ENCODE data around the gene HOXC13. TPM values are rescaled to one million over a fixed set of nuclear protein-coding genes. Genes with fewer than 3 reads are reported as not detected.

The HOXC13 gene
- total RNA-seq, 5 donors from 2014 or later (not counting 1 experiment from before 2014, with no cell fraction given), result 0.12 TPM; not detected in 4

DNA sequence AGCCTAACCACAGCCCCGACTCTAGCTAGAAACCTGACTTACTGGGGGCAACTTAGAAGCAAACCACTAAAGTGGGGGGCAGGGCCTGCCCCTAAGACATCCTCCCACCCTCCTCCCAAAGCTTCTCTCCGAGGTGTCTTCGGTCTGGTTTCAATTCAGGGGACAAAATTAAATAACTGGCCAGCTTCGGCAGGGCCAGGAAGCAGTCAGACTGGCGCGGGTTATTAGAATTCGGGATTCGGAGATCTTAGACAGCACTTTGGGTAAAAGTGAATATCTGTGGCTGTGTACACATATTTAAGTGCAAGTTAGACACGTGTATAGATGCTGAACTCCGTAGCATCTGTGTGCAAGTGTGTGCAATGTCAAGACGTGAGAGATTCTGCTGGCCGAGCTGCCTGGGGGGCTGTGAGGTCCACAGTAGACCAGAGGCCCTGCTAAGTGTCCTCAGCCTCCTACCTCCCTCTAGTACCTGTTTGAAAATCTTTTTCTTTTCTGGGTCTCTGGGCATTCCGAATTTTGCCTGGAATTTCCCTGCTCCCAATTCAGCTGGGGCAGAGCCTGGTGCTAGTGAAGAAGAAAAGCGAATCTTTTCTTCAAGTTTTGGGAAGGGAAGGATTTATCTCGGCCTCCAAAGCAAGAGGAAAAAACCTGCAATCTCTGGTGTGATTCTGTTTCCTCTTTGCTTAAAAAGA lies 42.3 kb downstream of the HOXC13 start:
- H3K27me3 Mint-ChIP-seq, result peaks cover 85 to 92% of the 10 kb centered on the region in 2 donors
- WGBS (ENCODE audit: insufficient coverage), result 39% methylated on average over 6 of the region's 15 CpGs
- ChIA-PET POLR2A (no interaction called here), CTCF (interaction anchor here in 1 of 2 donors (0.6 kb wide), 1 partner anchor 245 kb away, joined by 6 read pairs; no protein-coding TSS in a partner anchor)
- ATAC-seq (replicated peaks in 1 of 4) (no peak), DNase-seq (no peak)
- H3K27ac Mint-ChIP-seq, result peak overlapping the region in 1 of 2 donors; percentile 33
- Histone ChIP-seq H3K4me1 (ENCODE audit: control insufficient read depth in 1 of 2, extremely low read depth in 1 of 2, insufficient read depth in 2 of 2, low read length in 2 of 2) (peaks cover 0 to 40% of the 10 kb centered on the region in 2 experiments), H3K27me3 (replicated peaks in 1 of 2; ENCODE audit: control insufficient read depth in 2 of 2, extremely low read depth in 1 of 2, insufficient read depth in 2 of 2, low read length in 1 of 2) (peaks cover 19 to 97% of the 10 kb centered on the region in 2 experiments), H3K4me3 (ENCODE audit: control insufficient read depth in 1 of 2, extremely low read depth in 1 of 2, low read length in 1 of 2) (no peak overlapping the region), H3K9me3 (no peaks in the 10 kb centered on the region), H3K27ac (ENCODE audit: low read length) (no peak overlapping the region), H3K36me3 (ENCODE audit: control insufficient read depth in 2 of 2, extremely low read depth in 1 of 2, insufficient read depth in 1 of 2, low read length in 1 of 2) (no peaks in the 10 kb centered on the region)
- H3K4me1 Mint-ChIP-seq, result peaks cover 11 to 26% (median 17%) of the 10 kb centered on the region in 3 donors
- H3K9me3 Mint-ChIP-seq, result no peaks in the 10 kb centered on the region
- no peaks in the 10 kb centered on the region for H3K36me3 Mint-ChIP-seq
- H3K4me3 Mint-ChIP-seq, result no peak overlapping the region

DNA sequence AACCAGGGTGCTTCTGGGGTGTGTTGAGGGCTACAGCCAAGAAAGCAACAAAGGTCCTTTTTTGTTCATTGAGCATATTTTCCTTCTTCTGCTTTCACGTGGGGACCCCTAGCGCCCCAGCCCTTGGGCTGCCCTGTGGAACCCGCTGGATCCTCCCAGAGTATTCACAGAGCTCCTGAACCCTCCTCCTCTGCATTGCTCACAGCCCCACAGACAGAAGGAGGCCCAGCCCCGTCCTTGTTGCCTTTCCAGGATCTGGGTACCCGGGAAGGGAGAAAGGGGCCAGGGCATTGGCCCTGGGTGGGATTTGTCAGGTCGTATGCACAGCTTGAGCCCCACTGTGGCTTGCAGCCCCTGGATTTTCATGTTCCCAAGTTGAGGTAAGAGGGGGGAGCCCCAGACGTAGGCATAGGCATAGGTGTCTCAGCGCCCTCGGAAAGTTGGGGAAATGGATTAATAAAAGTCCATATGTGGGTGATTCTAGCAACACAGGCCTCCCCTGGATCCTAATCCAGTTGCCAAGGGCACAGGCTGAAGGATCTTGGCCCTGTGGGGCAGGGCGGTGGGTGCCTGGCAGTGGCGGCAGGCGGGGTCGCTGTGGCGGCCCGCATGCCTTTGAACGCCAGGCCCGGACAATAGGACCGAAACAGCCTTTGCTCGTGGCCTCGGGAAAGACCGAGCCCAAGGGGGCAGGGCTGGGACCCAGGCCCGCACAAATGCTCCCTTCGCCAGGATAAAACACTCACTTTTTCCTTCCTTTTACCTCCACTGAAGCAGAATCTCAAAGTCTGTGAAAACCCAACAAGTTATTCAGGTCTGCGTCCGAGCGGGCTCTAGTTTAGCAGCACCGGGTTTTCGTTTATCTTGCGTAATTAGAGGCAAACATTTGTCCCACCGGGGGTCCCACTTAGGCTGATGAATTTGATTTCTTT lies 43.3 kb downstream of the HOXC13 start:
- peak overlapping the region in 1 of 2 donors; percentile 22 for H3K27ac Mint-ChIP-seq
- peaks cover 16 to 35% (median 25%) of the 10 kb centered on the region in 3 donors for H3K4me1 Mint-ChIP-seq
- POLR2A ChIA-PET, result no interaction called here
- H3K4me1 ChIP-seq (ENCODE audit: control insufficient read depth in 1 of 2, extremely low read depth in 1 of 2, insufficient read depth in 2 of 2, low read length in 2 of 2), result peaks cover 0 to 41% of the 10 kb centered on the region in 2 experiments
- H3K4me3 ChIP-seq (ENCODE audit: control insufficient read depth in 1 of 2, extremely low read depth in 1 of 2, low read length in 1 of 2), result no peak overlapping the region
- H3K9me3 ChIP-seq, result no peaks in the 10 kb centered on the region
- no peaks in the 10 kb centered on the region for H3K36me3 Mint-ChIP-seq
- CTCF ChIA-PET, result no interaction called here
- no peak for DNase-seq
- no peaks in the 10 kb centered on the region for H3K36me3 ChIP-seq (ENCODE audit: control insufficient read depth in 2 of 2, extremely low read depth in 1 of 2, insufficient read depth in 1 of 2, low read length in 1 of 2)
- no peak for ATAC-seq (replicated peaks in 1 of 4)
- no peaks in the 10 kb centered on the region for H3K9me3 Mint-ChIP-seq
- H3K27ac ChIP-seq (ENCODE audit: low read length), result no peak overlapping the region
- H3K4me3 Mint-ChIP-seq, result no peak overlapping the region
- 16% methylated on average over 21 of the region's 30 CpGs for WGBS (ENCODE audit: insufficient coverage)
- H3K27me3 Mint-ChIP-seq, result peaks cover 84 to 91% of the 10 kb centered on the region in 2 donors
- H3K27me3 ChIP-seq (replicated peaks in 1 of 2; ENCODE audit: control insufficient read depth in 2 of 2, extremely low read depth in 1 of 2, insufficient read depth in 2 of 2, low read length in 1 of 2), result peaks cover 14 to 97% of the 10 kb centered on the region in 2 experiments

DNA sequence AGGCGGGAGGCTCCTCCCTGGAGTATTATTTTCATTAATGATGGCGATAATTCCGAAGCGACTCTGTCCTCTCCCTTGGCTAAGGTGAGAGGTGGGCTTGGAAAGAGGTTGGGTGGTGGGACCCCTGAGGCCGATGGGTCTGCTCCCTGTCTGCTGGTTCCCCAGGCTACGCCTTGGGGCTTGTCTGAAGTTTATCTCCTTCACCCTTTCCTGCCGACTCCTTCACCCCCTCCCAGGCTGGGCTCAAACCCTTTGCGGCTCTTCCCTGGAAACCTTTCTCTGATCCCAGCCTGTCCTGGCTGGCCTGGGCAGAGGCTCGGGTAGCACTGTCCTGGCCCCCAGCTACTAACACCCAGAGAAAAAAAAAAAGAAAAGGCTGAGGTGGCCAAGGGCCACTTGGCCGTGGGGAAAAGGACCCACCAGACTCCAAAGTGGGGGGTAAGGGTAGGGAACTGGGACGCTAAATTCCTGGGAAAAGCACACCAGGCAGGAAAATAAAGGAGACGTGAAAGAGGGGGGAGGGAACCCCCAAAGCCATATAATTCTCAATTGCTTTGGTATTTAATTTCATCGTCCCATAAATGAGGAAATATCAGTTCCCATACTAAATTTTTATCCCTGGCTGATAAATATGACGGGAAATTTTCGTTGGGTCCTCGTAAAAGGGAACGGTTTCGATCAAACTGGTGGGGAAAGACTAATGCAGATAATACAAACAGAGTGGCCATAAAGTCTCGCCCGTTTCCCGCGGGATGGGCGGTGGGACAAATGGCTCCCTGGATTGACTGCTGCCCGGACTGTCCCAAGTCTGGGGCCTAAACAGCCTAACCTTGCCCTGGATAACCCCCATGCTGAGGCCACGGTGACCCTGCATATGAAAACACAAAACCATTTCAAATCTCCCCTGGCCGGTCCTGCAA lies 44.3 kb downstream of the HOXC13 start:
- Mint-ChIP-seq H3K4me3 (no peak overlapping the region), H3K4me1 (peaks cover 16 to 38% (median 28%) of the 10 kb centered on the region in 3 donors), H3K27ac (peak overlapping the region in 1 of 2 donors; percentile 36), H3K9me3 (no peaks in the 10 kb centered on the region), H3K36me3 (no peaks in the 10 kb centered on the region), H3K27me3 (peaks cover 86 to 92% of the 10 kb centered on the region in 2 donors)
- Histone ChIP-seq H3K27me3 (replicated peaks in 1 of 2; ENCODE audit: control insufficient read depth in 2 of 2, extremely low read depth in 1 of 2, insufficient read depth in 2 of 2, low read length in 1 of 2) (peaks cover 17 to 99% of the 10 kb centered on the region in 2 experiments), H3K4me1 (ENCODE audit: control insufficient read depth in 1 of 2, extremely low read depth in 1 of 2, insufficient read depth in 2 of 2, low read length in 2 of 2) (peaks cover 0 to 40% of the 10 kb centered on the region in 2 experiments), H3K9me3 (no peaks in the 10 kb centered on the region), H3K27ac (ENCODE audit: low read length) (no peak overlapping the region), H3K4me3 (ENCODE audit: control insufficient read depth in 1 of 2, extremely low read depth in 1 of 2, low read length in 1 of 2) (no peak overlapping the region), H3K36me3 (ENCODE audit: control insufficient read depth in 2 of 2, extremely low read depth in 1 of 2, insufficient read depth in 1 of 2, low read length in 1 of 2) (no peaks in the 10 kb centered on the region)
- ChIA-PET POLR2A (no interaction called here), CTCF (no interaction called here)
- DNase-seq (no peak), ATAC-seq (replicated peaks in 1 of 4) (no peak)
- 11% methylated on average over 17 of the region's 26 CpGs for WGBS (ENCODE audit: insufficient coverage)

DNA sequence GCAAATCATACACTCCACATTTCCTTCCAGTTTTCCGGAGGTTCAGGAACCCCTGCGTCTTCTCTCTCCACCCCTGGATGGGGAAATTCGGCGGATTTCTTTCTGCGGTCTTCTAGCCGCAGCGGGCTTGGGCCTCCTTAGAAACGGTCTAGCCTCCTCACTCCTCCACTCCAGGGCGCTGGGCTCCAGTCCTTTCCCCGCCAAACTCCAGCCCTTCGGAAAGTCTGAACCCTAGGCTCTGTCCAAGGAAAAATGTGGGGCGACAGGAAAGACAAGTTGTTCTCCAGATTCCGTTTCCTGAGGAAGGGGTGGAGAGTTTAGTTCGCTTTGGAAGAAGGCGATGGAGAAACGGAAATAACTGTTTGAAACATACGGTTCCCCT lies 44.9 kb downstream of the HOXC13 start:
- Histone ChIP-seq H3K36me3 (ENCODE audit: control insufficient read depth in 2 of 2, extremely low read depth in 1 of 2, insufficient read depth in 1 of 2, low read length in 1 of 2) (no peaks in the 10 kb centered on the region), H3K4me1 (ENCODE audit: control insufficient read depth in 1 of 2, extremely low read depth in 1 of 2, insufficient read depth in 2 of 2, low read length in 2 of 2) (peaks cover 0 to 37% of the 10 kb centered on the region in 2 experiments), H3K9me3 (no peaks in the 10 kb centered on the region), H3K27me3 (replicated peaks in 1 of 2; ENCODE audit: control insufficient read depth in 2 of 2, extremely low read depth in 1 of 2, insufficient read depth in 2 of 2, low read length in 1 of 2) (peaks cover 15 to 98% of the 10 kb centered on the region in 2 experiments), H3K4me3 (ENCODE audit: control insufficient read depth in 1 of 2, extremely low read depth in 1 of 2, low read length in 1 of 2) (no peak overlapping the region), H3K27ac (ENCODE audit: low read length) (no peak overlapping the region)
- Mint-ChIP-seq H3K27ac (peak overlapping the region in 1 of 2 donors; percentile 36), H3K4me1 (peaks cover 16 to 44% (median 30%) of the 10 kb centered on the region in 3 donors), H3K27me3 (peaks cover 86 to 93% of the 10 kb centered on the region in 2 donors), H3K4me3 (peak overlapping the region in 1 of 3 donors; percentile 17), H3K36me3 (no peaks in the 10 kb centered on the region), H3K9me3 (no peaks in the 10 kb centered on the region)
- POLR2A ChIA-PET, result no interaction called here
- ATAC-seq (replicated peaks in 1 of 4) (no peak), DNase-seq (no peak)
- 7% methylated on average over 9 of the region's 17 CpGs for WGBS (ENCODE audit: insufficient coverage)
- CTCF ChIA-PET, result no interaction called here

DNA sequence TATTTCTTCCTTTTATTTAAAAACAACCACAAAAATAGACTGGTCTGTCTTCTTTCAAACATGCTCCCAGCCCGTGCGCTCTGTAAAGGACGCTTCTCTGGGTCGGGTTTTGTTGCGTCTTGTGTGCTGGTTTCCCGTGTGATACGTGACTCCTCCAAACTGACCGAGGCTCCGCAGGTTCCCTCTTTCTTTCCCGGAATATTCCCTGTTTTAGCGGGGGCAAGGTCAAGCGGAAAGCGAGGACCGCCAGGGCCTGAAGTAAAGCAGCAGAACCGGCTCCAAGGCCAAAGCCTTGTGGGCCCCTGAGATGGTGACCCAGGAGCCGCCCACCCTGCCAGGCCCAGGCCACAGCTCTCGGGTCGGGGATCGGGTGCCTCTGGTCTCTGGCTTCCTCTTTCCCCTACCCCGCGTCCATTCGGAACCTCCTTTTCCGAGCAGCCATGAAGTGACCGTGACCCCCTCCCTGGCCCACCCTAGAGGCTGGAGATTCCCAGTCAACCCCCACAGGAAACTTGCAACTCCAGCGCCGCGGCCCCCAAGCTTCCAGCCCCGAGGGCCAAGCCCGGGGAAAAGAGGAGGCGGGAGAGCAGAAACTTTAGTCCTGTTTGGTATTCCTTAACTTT lies 45.4 kb downstream of the HOXC13 start:
- DNase-seq (no peak), ATAC-seq (replicated peaks in 1 of 4) (no peak)
- H3K9me3 ChIP-seq, result no peaks in the 10 kb centered on the region
- peaks cover 1 to 41% of the 10 kb centered on the region in 2 experiments for H3K4me1 ChIP-seq (ENCODE audit: control insufficient read depth in 1 of 2, extremely low read depth in 1 of 2, insufficient read depth in 2 of 2, low read length in 2 of 2)
- no peaks in the 10 kb centered on the region for H3K36me3 ChIP-seq (ENCODE audit: control insufficient read depth in 2 of 2, extremely low read depth in 1 of 2, insufficient read depth in 1 of 2, low read length in 1 of 2)
- H3K27me3 ChIP-seq (replicated peaks in 1 of 2; ENCODE audit: control insufficient read depth in 2 of 2, extremely low read depth in 1 of 2, insufficient read depth in 2 of 2, low read length in 1 of 2), result peaks cover 16 to 98% of the 10 kb centered on the region in 2 experiments
- CTCF ChIA-PET, result interaction anchor here in 1 of 2 donors (0.5 to 1.2 kb wide), 3 partner anchors 188 to 269 kb away, joined by 4 to 9 read pairs (median 6); no protein-coding TSS in a partner anchor
- no peak overlapping the region for H3K27ac ChIP-seq (ENCODE audit: low read length)
- H3K4me3 ChIP-seq (ENCODE audit: control insufficient read depth in 1 of 2, extremely low read depth in 1 of 2, low read length in 1 of 2), result no peak overlapping the region
- Mint-ChIP-seq H3K4me3 (peak overlapping the region in 1 of 3 donors; percentile 17), H3K9me3 (no peaks in the 10 kb centered on the region), H3K27ac (peak overlapping the region; percentile 28 to 43), H3K36me3 (no peaks in the 10 kb centered on the region), H3K4me1 (peaks cover 18 to 49% (median 34%) of the 10 kb centered on the region in 3 donors), H3K27me3 (peaks cover 85 to 93% of the 10 kb centered on the region in 2 donors)
- POLR2A ChIA-PET, result no interaction called here
- WGBS (ENCODE audit: insufficient coverage), result 6% methylated on average over 24 of the region's 30 CpGs
